ENCODE data around the gene ARL4C.

DNA sequence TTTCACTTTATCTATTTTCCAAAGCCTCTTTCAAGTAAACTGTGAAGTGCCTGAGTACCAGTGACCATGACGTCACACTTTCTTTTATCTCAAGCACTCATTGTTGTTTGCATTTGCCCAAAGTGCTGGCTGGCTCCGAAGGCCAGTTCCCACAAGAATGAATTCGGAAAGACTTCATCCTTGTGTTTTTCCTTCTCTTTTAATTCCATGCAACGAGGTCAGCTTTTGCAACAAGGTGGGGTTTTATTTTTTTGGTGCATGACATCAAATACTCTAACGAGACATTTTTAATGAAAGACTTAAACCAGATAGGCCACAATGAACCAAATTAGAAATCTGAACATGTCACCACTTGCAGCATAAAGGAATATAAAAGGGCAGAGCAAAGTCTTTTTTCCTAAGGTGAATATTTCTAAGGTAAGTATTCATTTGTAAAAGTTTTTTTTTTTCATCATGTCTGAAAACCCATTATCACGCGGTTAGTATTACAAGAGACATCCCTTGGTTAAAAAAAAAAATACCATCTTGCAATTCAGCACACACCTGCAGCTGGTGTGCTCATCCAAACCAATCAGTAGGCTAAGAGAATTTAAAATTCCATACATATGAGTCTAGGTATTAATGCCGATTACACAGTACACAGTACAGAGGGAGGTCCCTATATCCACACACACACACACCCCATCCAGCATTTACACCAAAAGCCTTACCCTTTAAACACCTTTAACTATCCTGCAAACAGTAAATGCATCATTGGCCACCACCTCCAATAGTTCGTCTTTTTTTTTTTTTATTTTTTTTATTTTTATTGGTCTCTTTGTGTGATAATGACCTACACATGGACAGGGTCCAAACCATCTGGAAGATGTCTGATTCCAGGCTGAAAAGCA lies 2.3 kb downstream of the ARL4C start:
- no peak for TF ChIP-seq EZH2 (IDR thresholded peaks at IDR 0.05; ENCODE audit: low read depth)
- TF ChIP-seq, protein P1, sequence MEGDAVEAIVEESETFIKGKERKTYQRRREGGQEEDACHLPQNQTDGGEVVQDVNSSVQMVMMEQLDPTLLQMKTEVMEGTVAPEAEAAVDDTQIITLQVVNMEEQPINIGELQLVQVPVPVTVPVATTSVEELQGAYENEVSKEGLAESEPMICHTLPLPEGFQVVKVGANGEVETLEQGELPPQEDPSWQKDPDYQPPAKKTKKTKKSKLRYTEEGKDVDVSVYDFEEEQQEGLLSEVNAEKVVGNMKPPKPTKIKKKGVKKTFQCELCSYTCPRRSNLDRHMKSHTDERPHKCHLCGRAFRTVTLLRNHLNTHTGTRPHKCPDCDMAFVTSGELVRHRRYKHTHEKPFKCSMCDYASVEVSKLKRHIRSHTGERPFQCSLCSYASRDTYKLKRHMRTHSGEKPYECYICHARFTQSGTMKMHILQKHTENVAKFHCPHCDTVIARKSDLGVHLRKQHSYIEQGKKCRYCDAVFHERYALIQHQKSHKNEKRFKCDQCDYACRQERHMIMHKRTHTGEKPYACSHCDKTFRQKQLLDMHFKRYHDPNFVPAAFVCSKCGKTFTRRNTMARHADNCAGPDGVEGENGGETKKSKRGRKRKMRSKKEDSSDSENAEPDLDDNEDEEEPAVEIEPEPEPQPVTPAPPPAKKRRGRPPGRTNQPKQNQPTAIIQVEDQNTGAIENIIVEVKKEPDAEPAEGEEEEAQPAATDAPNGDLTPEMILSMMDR (conservative IDR thresholded peaks at IDR 0.05), result peak; percentile 21; the same call in 1 of the 2 replicates
